HepG2 (cell line): ENCODE measurements around the gene CABLES1. TPM values are rescaled to one million over a fixed set of nuclear protein-coding genes. Genes with fewer than 3 reads are reported as not detected.

Experiments used
- ARNT2 ChIP-seq: sonication (generic); formaldehyde crosslinking; IDR thresholded peaks from 2 replicates; pipeline ENCODE4 v1.8.0; 2022; ENCODE audit warnings: mild to moderate bottlenecking, low read depth, missing genetic modification reagents, moderate library complexity
- HMG20A ChIP-seq: IDR thresholded peaks from 2 replicates; pipeline ENCODE4 v1.6.1; 2016; ENCODE audit warnings: borderline replicate concordance
- IRF2 ChIP-seq: IDR thresholded peaks from 2 replicates; pipeline ENCODE4 v1.6.1; 2018; ENCODE audit warnings: missing genetic modification reagents, missing compliant biosample characterization
- KLF11 ChIP-seq: IDR thresholded peaks from 2 replicates; pipeline ENCODE4 v1.6.1; 2016; ENCODE audit warnings: missing compliant biosample characterization
- MEIS2 ChIP-seq: sonication (generic); formaldehyde crosslinking; IDR thresholded peaks from 2 replicates; pipeline ENCODE4 v1.9.0; 2021; ENCODE audit warnings: mild to moderate bottlenecking, missing genetic modification reagents
- MYNN ChIP-seq: sonication (generic); formaldehyde crosslinking; IDR thresholded peaks from 2 replicates; pipeline ENCODE4 v1.4.0; 2020; ENCODE audit warnings: mild to moderate bottlenecking, low read depth, missing genetic modification reagents
- PHF20 ChIP-seq: sonication (generic); formaldehyde crosslinking; IDR thresholded peaks from 2 replicates; pipeline ENCODE4 v1.5.0; 2020; ENCODE audit warnings: mild to moderate bottlenecking, missing genetic modification reagents
- RORA ChIP-seq: sonication (generic); formaldehyde crosslinking; IDR thresholded peaks from 2 replicates; pipeline ENCODE4 v1.5.0; 2020; ENCODE audit warnings: mild to moderate bottlenecking, missing genetic modification reagents, moderate library complexity
- SAP130 ChIP-seq: IDR thresholded peaks from 2 replicates; pipeline ENCODE4 v1.6.1; 2016; ENCODE audit warnings: low read depth
- SIX1 ChIP-seq: sonication (generic); formaldehyde crosslinking; IDR thresholded peaks from 2 replicates; pipeline ENCODE4 v1.4.0; 2020; ENCODE audit warnings: missing genetic modification reagents, borderline replicate concordance
- SP2 ChIP-seq: sonication (generic); formaldehyde crosslinking; IDR thresholded peaks from 2 replicates; pipeline ENCODE4 v1.5.1; 2020; ENCODE audit warnings: mild to moderate bottlenecking, missing genetic modification reagents
- YEATS2 ChIP-seq: sonication (generic); formaldehyde crosslinking; IDR thresholded peaks from 2 replicates; pipeline ENCODE4 v1.4.0; 2020; ENCODE audit warnings: missing genetic modification reagents, borderline replicate concordance
- ZNF335 ChIP-seq: sonication (generic); formaldehyde crosslinking; IDR thresholded peaks from 2 replicates; pipeline ENCODE4 v1.4.0; 2020; ENCODE audit warnings: missing genetic modification reagents
- ZNF33A ChIP-seq: sonication (generic); formaldehyde crosslinking; IDR thresholded peaks from 2 replicates; pipeline ENCODE4 v1.5.1; 2020; ENCODE audit warnings: missing genetic modification reagents, mild to moderate bottlenecking, moderate library complexity, borderline replicate concordance
- ZNF709 ChIP-seq: sonication (generic); formaldehyde crosslinking; IDR thresholded peaks from 2 replicates; pipeline ENCODE4 v1.5.0; 2020; ENCODE audit warnings: mild to moderate bottlenecking, missing genetic modification reagents
- ZNF850 ChIP-seq: sonication (generic); formaldehyde crosslinking; conservative IDR thresholded peaks from 2 replicates; pipeline ENCODE4 v1.9.0; 2021; ENCODE audit warnings: mild to moderate bottlenecking, missing genetic modification reagents
- ZNF883 ChIP-seq: sonication (generic); formaldehyde crosslinking; IDR thresholded peaks from 2 replicates; pipeline ENCODE4 v1.5.1; 2020; ENCODE audit warnings: mild to moderate bottlenecking, missing genetic modification reagents; ENCODE audit errors: not compliant biosample characterization
- polyA plus RNA-seq, 8 experiments: library from polyadenylated mRNA; depleted of rRNA in 3 of 8; stranded (reverse) in 7 of 8; unstranded in 1 of 8; fragments of >200 nt; fragmentation: Illumina TruSeq in 4 of 8; extraction: Trizol in 4 of 8; gene quantifications; 2 replicates each; pipeline versions ENCODE4 v1.2.1 to v1.2.3, GENCODE V29; 2011 to 2016; ENCODE audit warnings: low read depth in 4 of 8, missing spikeins in 1 of 8, mixed read lengths in 1 of 8; ENCODE audit not compliant: insufficient read depth in 1 of 8
- total RNA-seq, 5 experiments: library from RNA; depleted of rRNA; stranded (reverse); fragments of >200 nt; fragmentation: Illumina TruSeq; extraction: Trizol; gene quantifications; 2 replicates each; pipeline ENCODE4 v1.2.3, GENCODE V29; 2016; ENCODE audit warnings: low read depth in 1 of 5
- TF ChIP-seq, protein P1 (sequence below): sonication (generic); formaldehyde crosslinking; IDR thresholded peaks from 2 replicates; pipeline ENCODE4 v1.5.0; 2020; ENCODE audit warnings: mild to moderate bottlenecking, missing genetic modification reagents, borderline replicate concordance
- TF ChIP-seq, protein P2 (sequence below): sonication (generic); formaldehyde crosslinking; IDR thresholded peaks from 2 replicates; pipeline ENCODE4 v1.5.0; 2020; ENCODE audit warnings: missing genetic modification reagents, mild to moderate bottlenecking, borderline replicate concordance
- TF ChIP-seq, protein P3 (sequence below): IDR thresholded peaks from 2 replicates; pipeline ENCODE4 v1.6.1; 2016; ENCODE audit warnings: missing compliant biosample characterization, missing genetic modification reagents, borderline replicate concordance
- TF ChIP-seq, protein P4 (sequence below): sonication (generic); formaldehyde crosslinking; IDR thresholded peaks from 2 replicates; pipeline ENCODE4 v1.4.0; 2020; ENCODE audit warnings: missing genetic modification reagents

CABLES1 gene
- total and polyA plus RNA-seq, 2 of the 13 experiments (the other 11 are each of a cell fraction or from before 2014, with no cell fraction given), result 14.7 to 25.8 TPM

DNA sequence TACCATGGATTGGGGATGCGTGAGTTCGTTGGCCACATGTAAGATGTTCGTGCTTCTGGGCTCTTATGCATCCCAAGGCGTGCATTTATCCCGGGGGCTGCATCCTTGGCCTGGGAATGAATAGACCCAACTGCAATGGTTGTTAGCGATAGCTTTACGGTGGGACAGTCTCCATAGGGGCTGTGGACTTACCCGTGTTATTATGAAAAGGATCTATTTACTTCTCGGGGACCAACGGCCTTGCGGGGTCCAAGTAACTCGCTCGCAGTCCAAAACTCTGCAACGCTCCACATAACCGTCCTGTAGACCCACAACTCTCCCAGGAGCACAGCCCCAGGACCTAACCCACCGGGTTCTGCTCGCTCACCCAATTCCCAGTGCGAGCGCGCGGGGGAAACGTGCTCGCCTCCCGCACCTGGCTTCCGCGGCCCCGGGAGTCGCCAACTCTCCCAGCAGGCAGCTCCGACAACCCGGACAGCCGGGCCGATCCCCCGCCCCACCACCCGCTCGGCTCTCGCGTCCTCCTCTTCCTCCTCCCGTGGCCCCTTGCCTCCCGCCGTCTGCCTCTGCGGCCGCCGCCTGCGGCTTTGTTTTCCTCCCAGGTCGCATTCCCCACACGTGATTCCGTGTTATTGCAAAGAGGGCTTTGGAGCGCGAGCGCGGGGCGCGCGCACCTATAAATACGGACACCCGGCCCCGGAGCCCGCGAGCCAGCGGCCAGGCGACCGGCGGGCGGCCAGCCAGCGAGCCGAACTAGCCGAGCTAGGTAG, at the start of gene CABLES1 (continued):
- TF ChIP-seq, protein P1, sequence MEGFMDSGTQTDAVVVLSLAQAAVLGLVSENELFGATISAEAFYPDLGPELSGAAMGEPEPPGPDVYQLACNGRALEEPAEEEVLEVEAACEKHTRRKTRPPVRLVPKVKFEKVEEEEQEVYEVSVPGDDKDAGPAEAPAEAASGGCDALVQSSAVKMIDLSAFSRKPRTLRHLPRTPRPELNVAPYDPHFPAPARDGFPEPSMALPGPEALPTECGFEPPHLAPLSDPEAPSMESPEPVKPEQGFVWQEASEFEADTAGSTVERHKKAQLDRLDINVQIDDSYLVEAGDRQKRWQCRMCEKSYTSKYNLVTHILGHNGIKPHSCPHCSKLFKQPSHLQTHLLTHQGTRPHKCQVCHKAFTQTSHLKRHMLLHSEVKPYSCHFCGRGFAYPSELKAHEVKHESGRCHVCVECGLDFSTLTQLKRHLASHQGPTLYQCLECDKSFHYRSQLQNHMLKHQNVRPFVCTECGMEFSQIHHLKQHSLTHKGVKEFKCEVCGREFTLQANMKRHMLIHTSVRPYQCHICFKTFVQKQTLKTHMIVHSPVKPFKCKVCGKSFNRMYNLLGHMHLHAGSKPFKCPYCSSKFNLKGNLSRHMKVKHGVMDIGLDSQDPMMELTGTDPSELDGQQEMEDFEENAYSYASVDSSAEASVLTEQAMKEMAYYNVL, result peak; percentile 57; the same call in 1 of the 2 replicates
- TF ChIP-seq SAP130 (CRISPR knock-in tag) (peak; percentile 81), ZNF709 (peak; percentile 42; the same call in 1 of the 2 replicates), MEIS2 (CRISPR knock-in tag) (peak; percentile 58; the same call in 1 of the 2 replicates), HMG20A (CRISPR knock-in tag) (peak; percentile 29; the same call in 1 of the 2 replicates), ZNF850 (no peak), ZNF883 (CRISPR knock-in tag) (peak; percentile 59), ZNF335 (CRISPR knock-in tag) (0 out of 2 replicates have a peak, but pooled peaks have one; percentile 31), ZNF33A (CRISPR knock-in tag) (no peak), SP2 (no peak), KLF11 (CRISPR knock-in tag) (no peak), MYNN (CRISPR knock-in tag) (0 out of 2 replicates have a peak, but pooled peaks have one; percentile 53), ARNT2 (CRISPR knock-in tag) (peak; percentile 86), RORA (CRISPR knock-in tag) (no peak), SIX1 (CRISPR knock-in tag) (no peak), YEATS2 (no peak), PHF20 (no peak), IRF2 (CRISPR knock-in tag) (0 out of 2 replicates have a peak, but pooled peaks have one; percentile 55)
- TF ChIP-seq, protein P2, sequence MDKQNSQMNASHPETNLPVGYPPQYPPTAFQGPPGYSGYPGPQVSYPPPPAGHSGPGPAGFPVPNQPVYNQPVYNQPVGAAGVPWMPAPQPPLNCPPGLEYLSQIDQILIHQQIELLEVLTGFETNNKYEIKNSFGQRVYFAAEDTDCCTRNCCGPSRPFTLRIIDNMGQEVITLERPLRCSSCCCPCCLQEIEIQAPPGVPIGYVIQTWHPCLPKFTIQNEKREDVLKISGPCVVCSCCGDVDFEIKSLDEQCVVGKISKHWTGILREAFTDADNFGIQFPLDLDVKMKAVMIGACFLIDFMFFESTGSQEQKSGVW (CRISPR knock-in tag), result no peak
- TF ChIP-seq, protein P3, sequence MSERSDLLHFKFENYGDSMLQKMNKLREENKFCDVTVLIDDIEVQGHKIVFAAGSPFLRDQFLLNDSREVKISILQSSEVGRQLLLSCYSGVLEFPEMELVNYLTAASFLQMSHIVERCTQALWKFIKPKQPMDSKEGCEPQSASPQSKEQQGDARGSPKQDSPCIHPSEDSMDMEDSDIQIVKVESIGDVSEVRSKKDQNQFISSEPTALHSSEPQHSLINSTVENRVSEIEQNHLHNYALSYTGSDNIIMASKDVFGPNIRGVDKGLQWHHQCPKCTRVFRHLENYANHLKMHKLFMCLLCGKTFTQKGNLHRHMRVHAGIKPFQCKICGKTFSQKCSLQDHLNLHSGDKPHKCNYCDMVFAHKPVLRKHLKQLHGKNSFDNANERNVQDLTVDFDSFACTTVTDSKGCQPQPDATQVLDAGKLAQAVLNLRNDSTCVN (CRISPR knock-in tag), result peak; percentile 54; the same call in 1 of the 2 replicates
- TF ChIP-seq, protein P4, sequence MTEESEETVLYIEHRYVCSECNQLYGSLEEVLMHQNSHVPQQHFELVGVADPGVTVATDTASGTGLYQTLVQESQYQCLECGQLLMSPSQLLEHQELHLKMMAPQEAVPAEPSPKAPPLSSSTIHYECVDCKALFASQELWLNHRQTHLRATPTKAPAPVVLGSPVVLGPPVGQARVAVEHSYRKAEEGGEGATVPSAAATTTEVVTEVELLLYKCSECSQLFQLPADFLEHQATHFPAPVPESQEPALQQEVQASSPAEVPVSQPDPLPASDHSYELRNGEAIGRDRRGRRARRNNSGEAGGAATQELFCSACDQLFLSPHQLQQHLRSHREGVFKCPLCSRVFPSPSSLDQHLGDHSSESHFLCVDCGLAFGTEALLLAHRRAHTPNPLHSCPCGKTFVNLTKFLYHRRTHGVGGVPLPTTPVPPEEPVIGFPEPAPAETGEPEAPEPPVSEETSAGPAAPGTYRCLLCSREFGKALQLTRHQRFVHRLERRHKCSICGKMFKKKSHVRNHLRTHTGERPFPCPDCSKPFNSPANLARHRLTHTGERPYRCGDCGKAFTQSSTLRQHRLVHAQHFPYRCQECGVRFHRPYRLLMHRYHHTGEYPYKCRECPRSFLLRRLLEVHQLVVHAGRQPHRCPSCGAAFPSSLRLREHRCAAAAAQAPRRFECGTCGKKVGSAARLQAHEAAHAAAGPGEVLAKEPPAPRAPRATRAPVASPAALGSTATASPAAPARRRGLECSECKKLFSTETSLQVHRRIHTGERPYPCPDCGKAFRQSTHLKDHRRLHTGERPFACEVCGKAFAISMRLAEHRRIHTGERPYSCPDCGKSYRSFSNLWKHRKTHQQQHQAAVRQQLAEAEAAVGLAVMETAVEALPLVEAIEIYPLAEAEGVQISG, result peak; percentile 32; the same call in 1 of the 2 replicates
